ENCODE results near the gene CLCN6. TPM values are rescaled to one million over a fixed set of nuclear protein-coding genes. Genes with fewer than 3 reads are reported as not detected.

Gene CLCN6
- total RNA-seq, 1 experiment from 2014 or later = 9.7 TPM

- DNase-seq (ENCODE audit: low spot score) = no peak
Measured at GRCh38 chr1:11823366-11824137, 17.6 kb downstream of the CLCN6 start.

- no peak for DNase-seq (ENCODE audit: low spot score)
Measured at GRCh38 chr1:11825131-11825530, 19.1 kb downstream of the CLCN6 start.

GRCh38 chr1:11826946-11827345, 21.0 kb downstream of the CLCN6 start:
- no peak for DNase-seq (ENCODE audit: low spot score)

GRCh38 chr1:11828511-11828910, 22.5 kb downstream of the CLCN6 start:
- no peak for DNase-seq (ENCODE audit: low spot score)

GRCh38 chr1:11831945-11832725, 26.1 kb downstream of the CLCN6 start:
- DNase-seq (ENCODE audit: low spot score) = no peak

- no peak for DNase-seq (ENCODE audit: low spot score)
Measured at GRCh38 chr1:11833497-11833896, 27.5 kb downstream of the CLCN6 start.

- DNase-seq (ENCODE audit: low spot score) = no peak
Measured at GRCh38 chr1:11833900-11834299, 27.9 kb downstream of the CLCN6 start.

GRCh38 chr1:11835441-11836225, 29.6 kb downstream of the CLCN6 start:
- no peak for DNase-seq (ENCODE audit: low spot score)

GRCh38 chr1:11836955-11837766, 31.2 kb downstream of the CLCN6 start:
- no peak for DNase-seq (ENCODE audit: low spot score)

- DNase-seq (ENCODE audit: low spot score) = no peak
Measured at GRCh38 chr1:11837767-11838348, 31.9 kb downstream of the CLCN6 start.

- DNase-seq (ENCODE audit: low spot score) = peak; percentile 54
Measured at GRCh38 chr1:11838349-11839272, 32.6 kb downstream of the CLCN6 start.

- no peak for DNase-seq (ENCODE audit: low spot score)
Measured at GRCh38 chr1:11839727-11840705, 34.0 kb downstream of the CLCN6 start.

- no peak for DNase-seq (ENCODE audit: low spot score)
Measured at GRCh38 chr1:11841245-11842153, 35.5 kb downstream of the CLCN6 start.

- DNase-seq (ENCODE audit: low spot score) = no peak
Measured at GRCh38 chr1:11842154-11843041, 36.4 kb downstream of the CLCN6 start.

- peak; percentile 57 for DNase-seq (ENCODE audit: low spot score)
Measured at GRCh38 chr1:11845641-11846335, 39.8 kb downstream of the CLCN6 start.

Data from HT-29 (cell line).